Heart left ventricle (tissue), 13 donors: Measurements from ENCODE around the gene ARF6.

Experiments
- POLR2A ChIP-seq, 2 donors: fragments of 450-650 bp; IDR thresholded peaks; one replicate each; pipeline ENCODE4 v1.6.1; 2017; ENCODE audit warnings: antibody characterized with exemption in 2 of 2, mild to moderate bottlenecking in 2 of 2, moderate library complexity in 2 of 2
- TF ChIP-seq, protein P1 (sequence below), 12 donors: fragments of 200-600 bp; sonication (generic) in 4 of 12; IDR thresholded peaks; one replicate each; pipeline versions ENCODE4 v1.5.0 to v1.8.0; 2018 to 2022; ENCODE audit warnings: antibody characterized with exemption in 12 of 12, mild to moderate bottlenecking in 5 of 12
- donor health status: ischemic (EF 13 %, LVEDD 7.1; RV severe dilation, severe dysfunction).
- donor health status: DM: no; HTN: yes; CAD: no.
- donor health status: DM: no; HTN: no; CAD: no.
- donor health status: ischemic (EF 25% LVEDD 6.9; RV normal size, moderate dysfunction).
- donor health status: ischemic (EF 25% LVEDD 5.7; RV mildly dilated, moderate dysfunction).
- donor health status: ischemic (EF 35%, LVEDD 5.7; RV mildly dilated, moderate dysfunction).
- donor health status: nonischemic (EF 11% LVEDD 7.7; RV severe dilation, severe dysfunction).
- donor health status: DM: yes; HTN: yes; CAD: no.
- donor health status: PGD.
- donor health status: ischemic (EF 29% LVEDD 5.4; RV normal size, mild dysfunction).
- donor health status: nonischemic (EF 23%, LVEDD 6.1; RV moderate dilation, normal function).

DNA sequence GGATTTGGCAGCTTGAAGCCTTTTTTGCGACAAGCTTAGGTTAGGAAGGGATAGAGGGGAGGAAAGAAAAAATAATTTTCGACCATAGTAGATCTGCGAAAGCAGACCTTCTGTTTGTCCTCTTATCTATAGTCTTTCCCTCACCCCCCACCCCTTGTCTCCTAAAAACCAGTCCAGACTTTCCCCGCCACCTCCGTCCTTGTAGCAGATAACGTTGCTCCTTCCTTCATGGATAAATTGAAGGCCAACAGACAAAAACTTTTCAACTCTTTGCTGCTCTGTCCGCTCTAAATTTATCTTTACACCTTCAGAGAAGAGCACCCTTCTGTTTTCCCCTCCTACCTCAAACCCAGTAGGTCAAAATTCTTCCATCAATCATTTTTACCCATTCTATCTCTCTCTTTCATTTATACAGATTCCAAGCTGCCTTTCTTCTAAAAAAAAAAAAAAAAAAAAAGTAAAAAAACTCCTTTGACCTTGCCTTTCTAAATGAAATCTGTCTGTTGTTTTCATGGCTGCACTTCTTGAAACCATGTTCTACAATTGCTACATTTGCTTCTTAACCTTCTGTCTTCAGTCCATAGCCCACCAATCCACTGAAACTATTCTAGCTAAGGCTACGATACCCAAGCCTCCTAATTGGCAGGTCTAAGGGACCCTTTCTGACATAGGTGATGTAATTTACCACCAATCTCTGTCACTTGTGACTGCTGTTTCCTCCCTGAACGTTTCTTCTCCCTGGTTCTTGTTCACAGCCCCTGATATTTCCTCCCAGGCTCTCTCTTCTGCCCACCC lies 29.2 kb upstream of the ARF6 start:
- TF ChIP-seq, protein P1, sequence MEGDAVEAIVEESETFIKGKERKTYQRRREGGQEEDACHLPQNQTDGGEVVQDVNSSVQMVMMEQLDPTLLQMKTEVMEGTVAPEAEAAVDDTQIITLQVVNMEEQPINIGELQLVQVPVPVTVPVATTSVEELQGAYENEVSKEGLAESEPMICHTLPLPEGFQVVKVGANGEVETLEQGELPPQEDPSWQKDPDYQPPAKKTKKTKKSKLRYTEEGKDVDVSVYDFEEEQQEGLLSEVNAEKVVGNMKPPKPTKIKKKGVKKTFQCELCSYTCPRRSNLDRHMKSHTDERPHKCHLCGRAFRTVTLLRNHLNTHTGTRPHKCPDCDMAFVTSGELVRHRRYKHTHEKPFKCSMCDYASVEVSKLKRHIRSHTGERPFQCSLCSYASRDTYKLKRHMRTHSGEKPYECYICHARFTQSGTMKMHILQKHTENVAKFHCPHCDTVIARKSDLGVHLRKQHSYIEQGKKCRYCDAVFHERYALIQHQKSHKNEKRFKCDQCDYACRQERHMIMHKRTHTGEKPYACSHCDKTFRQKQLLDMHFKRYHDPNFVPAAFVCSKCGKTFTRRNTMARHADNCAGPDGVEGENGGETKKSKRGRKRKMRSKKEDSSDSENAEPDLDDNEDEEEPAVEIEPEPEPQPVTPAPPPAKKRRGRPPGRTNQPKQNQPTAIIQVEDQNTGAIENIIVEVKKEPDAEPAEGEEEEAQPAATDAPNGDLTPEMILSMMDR (IDR thresholded peaks at IDR 0.05): no peak
- TF ChIP-seq POLR2A (IDR thresholded peaks at IDR 0.05): no peak
